B cell (primary cell): Measurements from ENCODE around the gene ZFAND2A.

Source experiments
- EZH2 ChIP-seq: IDR thresholded peaks from 2 replicates; pipeline ENCODE4 v1.6.1; 2012; ENCODE audit warnings: borderline replicate concordance, low read depth, mild to moderate bottlenecking, moderate library complexity, low read length; ENCODE audit not compliant: insufficient read depth, poor library complexity, severe bottlenecking
- TF ChIP-seq, protein P1 (sequence below): fragments of 200-600 bp; IDR thresholded peaks from one replicate; pipeline ENCODE4 v1.8.0; 2022; ENCODE audit warnings: antibody characterized with exemption, mild to moderate bottlenecking

DNA sequence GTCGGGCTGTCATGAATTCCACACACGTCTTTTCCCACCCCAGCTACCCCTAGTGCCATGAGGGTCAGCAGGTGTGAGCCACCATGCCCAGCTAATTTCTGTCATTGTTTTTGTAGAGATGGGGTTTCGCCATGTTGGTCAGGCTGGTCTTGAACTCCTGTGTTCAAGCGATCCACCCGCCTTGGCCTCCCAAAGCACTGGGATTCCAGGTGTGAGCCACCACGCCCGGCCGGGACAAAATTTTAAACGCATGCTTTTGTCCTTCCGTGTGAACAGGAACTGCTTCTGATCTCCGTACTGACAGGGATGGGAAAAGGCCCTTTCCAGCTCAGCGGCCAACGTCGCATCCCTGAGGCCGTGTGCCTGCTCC lies 15.6 kb upstream of the ZFAND2A start:
- TF ChIP-seq, protein P1, sequence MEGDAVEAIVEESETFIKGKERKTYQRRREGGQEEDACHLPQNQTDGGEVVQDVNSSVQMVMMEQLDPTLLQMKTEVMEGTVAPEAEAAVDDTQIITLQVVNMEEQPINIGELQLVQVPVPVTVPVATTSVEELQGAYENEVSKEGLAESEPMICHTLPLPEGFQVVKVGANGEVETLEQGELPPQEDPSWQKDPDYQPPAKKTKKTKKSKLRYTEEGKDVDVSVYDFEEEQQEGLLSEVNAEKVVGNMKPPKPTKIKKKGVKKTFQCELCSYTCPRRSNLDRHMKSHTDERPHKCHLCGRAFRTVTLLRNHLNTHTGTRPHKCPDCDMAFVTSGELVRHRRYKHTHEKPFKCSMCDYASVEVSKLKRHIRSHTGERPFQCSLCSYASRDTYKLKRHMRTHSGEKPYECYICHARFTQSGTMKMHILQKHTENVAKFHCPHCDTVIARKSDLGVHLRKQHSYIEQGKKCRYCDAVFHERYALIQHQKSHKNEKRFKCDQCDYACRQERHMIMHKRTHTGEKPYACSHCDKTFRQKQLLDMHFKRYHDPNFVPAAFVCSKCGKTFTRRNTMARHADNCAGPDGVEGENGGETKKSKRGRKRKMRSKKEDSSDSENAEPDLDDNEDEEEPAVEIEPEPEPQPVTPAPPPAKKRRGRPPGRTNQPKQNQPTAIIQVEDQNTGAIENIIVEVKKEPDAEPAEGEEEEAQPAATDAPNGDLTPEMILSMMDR = no peak
- TF ChIP-seq EZH2 = no peak
